ENCODE measurements around the gene CYP4B1.

CYP4B1 gene

GRCh38 chr1:46757956-46758528 lies 40.8 kb upstream of the CYP4B1 start:
- TF ChIP-seq CTCF (IDR thresholded peaks at IDR 0.05; ENCODE audit: extremely low read depth, insufficient read depth, missing control alignments): no peak
- no peak for DNase-seq (ENCODE audit: low spot score)
- in situ Hi-C loops (cut with MboI; ENCODE audit: low pct_unique_long_range_greater_than_20kb, low sequenced_read_pairs, unreplicated experiment): no loop called here

- TF ChIP-seq CTCF (IDR thresholded peaks at IDR 0.05; ENCODE audit: extremely low read depth, insufficient read depth, missing control alignments): no peak
- no peak for DNase-seq (ENCODE audit: low spot score)
- in situ Hi-C loops (cut with MboI; ENCODE audit: low pct_unique_long_range_greater_than_20kb, low sequenced_read_pairs, unreplicated experiment): no loop called here
Observed at GRCh38 chr1:46760558-46761166, 38.2 kb upstream of the CYP4B1 start.

GRCh38 chr1:46761740-46762139 lies 37.1 kb upstream of the CYP4B1 start:
- in situ Hi-C loops (cut with MboI; ENCODE audit: low pct_unique_long_range_greater_than_20kb, low sequenced_read_pairs, unreplicated experiment): no loop called here
- no peak for TF ChIP-seq CTCF (IDR thresholded peaks at IDR 0.05; ENCODE audit: extremely low read depth, insufficient read depth, missing control alignments)
- DNase-seq (ENCODE audit: low spot score): no peak

- in situ Hi-C loops (cut with MboI; ENCODE audit: low pct_unique_long_range_greater_than_20kb, low sequenced_read_pairs, unreplicated experiment): no loop called here
- DNase-seq (ENCODE audit: low spot score): no peak
- TF ChIP-seq CTCF (IDR thresholded peaks at IDR 0.05; ENCODE audit: extremely low read depth, insufficient read depth, missing control alignments): no peak
Observed at GRCh38 chr1:46764402-46764801, 34.4 kb upstream of the CYP4B1 start.

- DNase-seq (ENCODE audit: low spot score): no peak
- in situ Hi-C loops (cut with MboI; ENCODE audit: low pct_unique_long_range_greater_than_20kb, low sequenced_read_pairs, unreplicated experiment): no loop called here
- no peak for TF ChIP-seq CTCF (IDR thresholded peaks at IDR 0.05; ENCODE audit: extremely low read depth, insufficient read depth, missing control alignments)
Observed at GRCh38 chr1:46767649-46768282, 31.1 kb upstream of the CYP4B1 start.

GRCh38 chr1:46768445-46768844 lies 30.4 kb upstream of the CYP4B1 start:
- no peak for TF ChIP-seq CTCF (IDR thresholded peaks at IDR 0.05; ENCODE audit: extremely low read depth, insufficient read depth, missing control alignments)
- in situ Hi-C loops (cut with MboI; ENCODE audit: low pct_unique_long_range_greater_than_20kb, low sequenced_read_pairs, unreplicated experiment): no loop called here
- no peak for DNase-seq (ENCODE audit: low spot score)

All from GM13977 (cell line).